HepG2 (cell line): Measurements from ENCODE around the gene NGFR. TPM values are rescaled to one million over a fixed set of nuclear protein-coding genes. Genes with fewer than 3 reads are reported as not detected.

ENCODE experiments used
- AGO1 ChIP-seq: fragments of 200-400 bp; formaldehyde crosslinking; IDR thresholded peaks from 2 replicates; pipeline ENCODE4 v1.6.1; 2017; ENCODE audit warnings: mild to moderate bottlenecking, low read depth, low read length, moderate library complexity; ENCODE audit not compliant: poor library complexity, severe bottlenecking
- ARNTL ChIP-seq: sonication (generic); formaldehyde crosslinking; IDR thresholded peaks from 2 replicates; pipeline ENCODE4 v1.4.0; 2020; ENCODE audit warnings: mild to moderate bottlenecking, missing genetic modification reagents
- BCLAF1 ChIP-seq: fragments of 450-650 bp; IDR thresholded peaks from 2 replicates; pipeline ENCODE4 v1.6.1; 2017; ENCODE audit warnings: mild to moderate bottlenecking
- BHLHE40 ChIP-seq: IDR thresholded peaks from 2 replicates; pipeline ENCODE4 v1.6.1; 2011; ENCODE audit warnings: low read length, improper control_type of control experiment
- ETV6 ChIP-seq: sonication (generic); formaldehyde crosslinking; conservative IDR thresholded peaks from 2 replicates; pipeline ENCODE4 v1.4.0; 2020; ENCODE audit warnings: missing genetic modification reagents
- FOXM1 ChIP-seq: sonication (generic); formaldehyde crosslinking; IDR thresholded peaks from 2 replicates; pipeline ENCODE4 v1.5.0; 2020; ENCODE audit warnings: missing genetic modification reagents
- KMT2B ChIP-seq: IDR thresholded peaks from 2 replicates; pipeline ENCODE4 v1.6.1; 2016; ENCODE audit warnings: missing genetic modification reagents, missing compliant biosample characterization
- LCORL ChIP-seq, 2 experiments: fragments of 450-650 bp in 1 of 2; sonication (generic) in 1 of 2; formaldehyde crosslinking in 1 of 2; IDR thresholded peaks; 2 replicates each; pipeline versions ENCODE4 v1.5.0 to v1.6.1; 2017 to 2020; ENCODE audit warnings: antibody characterized with exemption in 1 of 2, missing genetic modification reagents in 1 of 2
- NBN ChIP-seq: fragments of 450-650 bp; conservative IDR thresholded peaks from 2 replicates; pipeline ENCODE4 v1.6.1; 2017
- PLRG1 ChIP-seq: fragments of 450-650 bp; conservative IDR thresholded peaks from 2 replicates; pipeline ENCODE4 v1.6.1; 2016
- REL ChIP-seq: sonication (generic); formaldehyde crosslinking; conservative IDR thresholded peaks from 2 replicates; pipeline ENCODE4 v1.8.0; 2022; ENCODE audit warnings: mild to moderate bottlenecking, missing genetic modification reagents, moderate library complexity
- SIN3B ChIP-seq: fragments of 150-350 bp; IDR thresholded peaks from 2 replicates; pipeline ENCODE4 v1.6.1; 2014; ENCODE audit warnings: low read length
- TARDBP ChIP-seq: sonication (generic); formaldehyde crosslinking; IDR thresholded peaks from 2 replicates; pipeline ENCODE4 v1.8.0; 2022; ENCODE audit warnings: mild to moderate bottlenecking, missing genetic modification reagents
- TCF7 ChIP-seq: sonication (generic); IDR thresholded peaks from 2 replicates; pipeline ENCODE4 v1.6.1; 2016; ENCODE audit warnings: antibody characterized with exemption, low read depth
- TRIM22 ChIP-seq: fragments of 450-650 bp; IDR thresholded peaks from 2 replicates; pipeline ENCODE4 v1.6.1; 2017
- USF2 ChIP-seq, 2 experiments: sonication (generic) in 1 of 2; formaldehyde crosslinking in 1 of 2; IDR thresholded peaks; 2 replicates each; pipeline versions ENCODE4 v1.5.1 to v1.6.1; 2011 to 2020; ENCODE audit warnings: borderline replicate concordance in 1 of 2, low read depth in 1 of 2, low read length in 1 of 2, mild to moderate bottlenecking in 1 of 2, missing genetic modification reagents in 1 of 2, moderate library complexity in 1 of 2
- ZC3H4 ChIP-seq: sonication (generic); formaldehyde crosslinking; IDR thresholded peaks from 2 replicates; pipeline ENCODE4 v1.4.0; 2020; ENCODE audit warnings: missing genetic modification reagents, borderline replicate concordance
- ZMYM3 ChIP-seq: sonication (generic); formaldehyde crosslinking; IDR thresholded peaks from 2 replicates; pipeline ENCODE4 v1.5.1; 2020; ENCODE audit warnings: mild to moderate bottlenecking, missing genetic modification reagents
- ZMYM4 ChIP-seq: sonication (generic); formaldehyde crosslinking; IDR thresholded peaks from 2 replicates; pipeline ENCODE4 v1.8.1; 2023; ENCODE audit warnings: mild to moderate bottlenecking, missing genetic modification reagents
- ZNF160 ChIP-seq: sonication (generic); formaldehyde crosslinking; IDR thresholded peaks from 2 replicates; pipeline ENCODE4 v1.8.0; 2022; ENCODE audit warnings: mild to moderate bottlenecking, inconsistent platforms, missing genetic modification reagents
- ZNF18 ChIP-seq: sonication (generic); formaldehyde crosslinking; IDR thresholded peaks from 2 replicates; pipeline ENCODE4 v1.8.0; 2022; ENCODE audit warnings: mild to moderate bottlenecking, missing genetic modification reagents; ENCODE audit not compliant: insufficient replicate concordance
- ZNF263 ChIP-seq: sonication (generic); formaldehyde crosslinking; IDR thresholded peaks from 2 replicates; pipeline ENCODE4 v1.4.0; 2020; ENCODE audit warnings: missing genetic modification reagents
- ZNF282 ChIP-seq: fragments of 450-650 bp; IDR thresholded peaks from 2 replicates; pipeline ENCODE4 v1.6.1; 2018; ENCODE audit not compliant: partially characterized antibody
- polyA plus RNA-seq, 8 experiments: library from polyadenylated mRNA; depleted of rRNA in 3 of 8; stranded (reverse) in 7 of 8; unstranded in 1 of 8; fragments of >200 nt; fragmentation: Illumina TruSeq in 4 of 8; extraction: Trizol in 4 of 8; gene quantifications; 2 replicates each; pipeline versions ENCODE4 v1.2.1 to v1.2.3, GENCODE V29; 2011 to 2016; ENCODE audit warnings: low read depth in 4 of 8, missing spikeins in 1 of 8, mixed read lengths in 1 of 8; ENCODE audit not compliant: insufficient read depth in 1 of 8
- total RNA-seq, 5 experiments: library from RNA; depleted of rRNA; stranded (reverse); fragments of >200 nt; fragmentation: Illumina TruSeq; extraction: Trizol; gene quantifications; 2 replicates each; pipeline ENCODE4 v1.2.3, GENCODE V29; 2016; ENCODE audit warnings: low read depth in 1 of 5

The NGFR gene
- total and polyA plus RNA-seq, 2 of the 13 experiments (the other 11 are each of a cell fraction or from before 2014, with no cell fraction given) = 1.1 to 1.8 TPM

- TF ChIP-seq USF2 (IDR thresholded peaks at IDR 0.05; ENCODE audit: low read depth, low read length) (peak; percentile 58), USF2 (CRISPR knock-in tag; IDR thresholded peaks at IDR 0.05; ENCODE audit: borderline replicate concordance) (0 out of 2 replicates have a peak, but pooled peaks have one; percentile 15), ZMYM4 (CRISPR knock-in tag) (peak; percentile 63), BCLAF1 (no peak), ETV6 (CRISPR knock-in tag) (no peak; the same call in 1 of the 2 replicates), TRIM22 (no peak), REL (no peak), BHLHE40 (no peak), SIN3B (no peak), NBN (no peak), ZC3H4 (CRISPR knock-in tag) (no peak), ARNTL (CRISPR knock-in tag) (peak; percentile 75; the same call in 1 of the 2 replicates), LCORL (IDR thresholded peaks at IDR 0.05) (peak; percentile 73; the same call in 1 of the 2 replicates), LCORL (CRISPR knock-in tag; IDR thresholded peaks at IDR 0.05) (0 out of 2 replicates have a peak, but pooled peaks have one; percentile 68), TARDBP (CRISPR knock-in tag) (peak; percentile 69), TCF7 (no peak), FOXM1 (no peak), AGO1 (peak; percentile 68), ZMYM3 (no peak), ZNF160 (CRISPR knock-in tag) (no peak; the same call in 1 of the 2 replicates), ZNF263 (CRISPR knock-in tag) (peak; percentile 43; the same call in 1 of the 2 replicates), ZNF18 (no peak), PLRG1 (no peak), KMT2B (CRISPR knock-in tag) (peak; percentile 71; the same call in 1 of the 2 replicates), ZNF282 (no peak)
Observed at GRCh38 chr17:49515196-49515770, 20.2 kb downstream of the NGFR start (continued).
